IMR-90 (cell line): ENCODE results near the gene NOX4.
"Not testable (repeated sequence)": the region's sequence is repeated elsewhere in the genome, so short reads cannot be mapped to it uniquely, and the experiment has no call there.

Experiments
- CTCF ChIP-seq: conservative IDR thresholded peaks from 2 replicates; pipeline ENCODE4 v1.5.1; 2012; ENCODE audit warnings: mild to moderate bottlenecking, low read depth, low read length, improper control_type of control experiment
- POLR2A ChIP-seq: IDR thresholded peaks from 2 replicates; pipeline ENCODE4 v1.6.1; 2012; ENCODE audit warnings: mild to moderate bottlenecking, low read depth, low read length

- not testable (repeated sequence) for TF ChIP-seq CTCF, POLR2A
These were observed 112.2 kb downstream of the NOX4 start for GRCh38 chr11:89378986-89379385.
